CD4-positive, alpha-beta T cell treated with Interleukin-4 for 4 hours (primary cell): ENCODE results near the gene ABHD18.
A peak's percentile ranks its signal among the peaks of the same experiment; 100 is the strongest.
"Not testable (repeated sequence)": the region's sequence is repeated elsewhere in the genome, so short reads cannot be mapped to it uniquely, and the experiment has no call there.

Experiments used
- DNase-seq: peaks from one replicate; pipeline ENCODE4 v3.0.0-alpha.2; 2020

ABHD18 gene

DNA sequence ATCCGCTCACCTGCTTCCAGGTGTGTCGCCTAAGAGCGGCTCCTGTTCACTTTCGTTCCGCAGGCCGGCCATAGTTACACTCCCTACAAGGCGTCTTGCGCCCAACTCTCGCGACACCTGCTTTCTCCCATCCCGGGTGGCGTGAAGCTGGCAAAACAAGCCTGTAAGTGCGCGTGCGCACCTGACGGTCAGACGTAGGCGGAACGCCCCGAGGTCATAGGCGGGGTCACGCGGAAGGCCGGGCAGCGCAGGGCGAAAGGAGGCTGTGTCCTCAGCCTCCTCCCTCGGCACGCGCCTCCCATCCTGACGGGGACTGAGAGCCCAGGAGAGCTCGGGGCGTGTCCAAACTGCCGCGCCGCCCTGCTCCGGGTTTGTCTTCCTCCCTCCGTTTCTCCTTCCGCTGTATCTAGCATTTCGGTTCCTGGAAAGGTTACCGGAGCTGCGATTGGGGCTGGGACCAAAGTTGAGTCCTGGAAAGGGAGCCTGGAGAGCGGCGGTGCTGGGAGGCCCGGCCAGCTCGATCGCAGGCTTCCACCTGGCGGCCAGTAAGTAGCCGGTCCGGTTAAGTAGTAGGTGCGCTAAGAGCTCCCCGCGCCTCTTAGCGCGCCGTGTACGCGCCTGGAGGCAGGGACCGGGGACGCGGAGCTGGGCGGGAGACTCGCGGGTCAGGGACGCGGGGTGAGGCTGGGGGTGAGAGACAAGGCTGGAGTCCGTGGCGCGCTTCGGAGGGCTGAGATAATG, at the start of gene ABHD18, which contains the start of gene MFSD8:
ABHD18 (plus strand) TSS at position 345 of the 741 bp plus-strand sequence. CDS start 17,550 bp downstream, outside the sequence.
MFSD8 (minus strand) TSS at position 112 of the 741 bp plus-strand sequence; CDS start at position 72, 40 bp downstream.
- DNase-seq = peak; percentile 99

- DNase-seq = no peak
These were observed 48.7 kb upstream of the ABHD18 start for GRCh38 chr4:127916512-127916911.

- no peak for DNase-seq
These were observed 48.1 kb upstream of the ABHD18 start for GRCh38 chr4:127917151-127917550.

DNA sequence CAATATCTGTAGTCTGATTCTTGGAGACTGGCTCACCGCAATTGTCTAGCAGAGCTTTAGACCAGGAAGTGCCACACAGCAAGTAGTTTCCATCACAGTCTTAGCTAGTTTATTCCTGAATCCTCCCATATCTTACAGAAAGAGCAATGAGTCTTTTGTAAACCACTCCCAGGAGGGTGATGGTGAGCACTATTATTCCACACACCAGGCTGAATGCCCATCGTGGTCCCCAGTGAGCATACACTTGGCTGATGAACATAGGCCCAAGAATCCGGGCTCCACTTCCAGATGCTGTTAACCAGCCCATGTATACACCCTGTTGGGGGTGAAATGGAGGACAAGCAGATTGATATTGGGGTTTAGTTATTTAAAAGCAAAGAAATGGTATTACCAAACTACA, 44.7 kb upstream of the ABHD18 start:
- DNase-seq = no peak

GRCh38 chr4:127922226-127922625, 43.0 kb upstream of the ABHD18 start:
- DNase-seq = no peak

DNA sequence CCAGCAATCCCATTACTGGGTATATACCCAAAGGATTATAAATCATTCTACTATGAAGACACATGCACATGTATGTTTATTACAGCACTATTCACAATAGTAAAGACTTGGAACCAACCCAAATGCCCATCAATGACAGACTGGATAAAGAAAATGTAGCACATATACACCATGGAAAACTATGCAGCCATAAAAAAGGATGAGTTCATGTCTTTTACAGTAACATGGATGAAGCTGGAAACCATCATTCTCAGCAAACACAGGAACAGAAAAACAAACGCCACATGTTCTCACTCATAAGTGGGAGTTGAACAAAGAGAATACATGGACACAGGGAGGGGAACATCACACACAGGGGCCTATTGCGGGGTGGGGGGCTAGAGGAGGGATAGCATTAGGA, 39.5 kb upstream of the ABHD18 start:
- not testable (repeated sequence) for DNase-seq

DNA sequence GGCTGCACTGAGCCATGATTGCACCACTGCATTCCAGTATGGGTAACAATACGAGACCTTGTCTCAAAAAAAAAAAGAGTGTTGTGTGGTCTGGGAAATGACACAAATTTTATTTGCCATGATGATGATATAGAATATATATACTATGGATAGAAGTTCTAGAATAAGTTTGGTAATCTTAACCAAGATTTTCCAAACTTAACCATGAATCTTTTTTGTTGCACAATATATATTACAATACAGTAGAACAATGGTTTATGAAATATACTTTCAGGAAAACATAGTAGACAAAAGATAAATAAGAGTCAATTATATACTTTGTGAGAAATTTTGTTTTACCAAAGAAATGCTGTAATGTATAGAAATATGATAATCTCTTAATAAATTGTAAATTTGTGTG, 35.0 kb upstream of the ABHD18 start:
- no peak for DNase-seq

GRCh38 chr4:127931836-127932235, 33.4 kb upstream of the ABHD18 start:
- DNase-seq = not testable (repeated sequence)

DNA sequence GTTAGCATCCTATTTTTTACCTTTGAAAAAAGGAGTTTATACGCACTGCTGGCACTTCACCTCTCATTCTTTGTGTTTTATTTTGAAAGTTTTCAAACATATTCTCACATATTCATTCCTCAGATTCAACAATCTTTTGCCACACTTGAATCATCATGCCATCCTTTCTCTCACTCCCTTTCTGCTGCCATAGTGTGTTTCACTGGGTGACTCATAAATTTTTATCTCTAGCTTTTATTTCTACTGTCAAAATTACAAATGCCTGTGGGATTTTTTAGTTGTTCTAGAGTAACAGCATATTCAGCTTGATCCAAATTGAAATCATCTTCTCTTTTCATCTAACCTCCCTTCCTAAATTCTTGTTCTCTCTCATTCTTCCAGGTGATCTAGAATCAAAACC, 28.2 kb upstream of the ABHD18 start:
- DNase-seq = no peak

- no peak for DNase-seq
These were observed 8.1 kb upstream of the ABHD18 start for GRCh38 chr4:127957105-127957504.

DNA sequence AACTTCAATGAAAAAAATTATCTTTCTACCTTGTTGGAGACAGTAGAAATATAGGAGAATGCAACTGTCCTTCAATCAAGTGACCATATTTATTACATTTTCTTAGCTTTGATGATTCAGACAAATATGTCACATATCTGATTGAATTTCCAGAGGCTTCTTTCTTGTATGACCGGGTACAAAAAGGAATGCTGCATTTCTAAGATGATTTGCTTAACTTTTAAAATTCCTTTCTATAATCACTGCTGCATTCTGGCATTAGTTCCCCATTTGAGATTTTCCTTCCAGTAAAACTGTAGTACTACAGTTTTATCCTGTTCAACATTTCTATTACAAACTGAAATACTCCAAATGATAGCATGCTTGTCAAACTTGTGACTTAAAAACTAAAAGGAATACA, 5.4 kb upstream of the ABHD18 start:
- DNase-seq = no peak

DNA sequence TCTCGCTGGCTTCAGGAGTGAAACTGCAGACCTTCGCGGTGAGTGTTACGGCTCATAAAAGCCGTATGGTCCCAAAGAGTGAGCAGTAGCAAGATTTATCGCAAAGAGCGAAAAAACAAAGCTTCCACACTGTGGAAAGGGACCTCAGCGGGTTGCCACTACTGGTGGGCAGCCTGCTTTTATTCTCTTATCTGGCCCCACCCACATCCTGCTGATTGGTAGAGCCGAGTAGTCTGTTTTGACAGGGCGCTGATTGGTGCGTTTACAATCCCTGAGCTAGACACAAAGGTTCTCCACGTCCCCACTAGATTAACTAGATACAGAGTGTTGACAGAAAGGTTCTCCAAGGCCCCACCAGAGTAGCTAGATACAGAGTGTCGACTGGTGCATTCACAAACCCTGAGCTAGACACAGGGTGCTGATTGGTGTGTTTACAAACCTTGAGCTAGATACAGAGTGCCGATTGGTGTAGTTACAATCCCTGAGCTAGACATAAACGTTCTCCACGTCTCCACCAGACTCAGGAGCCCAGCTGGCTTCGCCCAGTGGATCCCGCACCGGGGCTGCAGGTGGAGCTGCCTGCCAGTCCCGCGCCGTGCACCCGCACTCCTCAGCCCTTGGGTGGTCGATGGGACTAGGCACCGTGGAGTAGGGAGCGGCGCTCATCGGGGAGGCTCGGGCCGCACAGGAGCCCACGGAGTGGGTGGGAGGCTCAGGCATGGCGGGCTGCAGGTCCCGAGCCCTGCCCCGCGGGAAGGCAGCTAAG, 1.4 kb upstream of the ABHD18 start:
- peak; percentile 40 for DNase-seq

GRCh38 chr4:127964426-127965061, 662 bp upstream of the ABHD18 start:
- not testable (repeated sequence) for DNase-seq

DNA sequence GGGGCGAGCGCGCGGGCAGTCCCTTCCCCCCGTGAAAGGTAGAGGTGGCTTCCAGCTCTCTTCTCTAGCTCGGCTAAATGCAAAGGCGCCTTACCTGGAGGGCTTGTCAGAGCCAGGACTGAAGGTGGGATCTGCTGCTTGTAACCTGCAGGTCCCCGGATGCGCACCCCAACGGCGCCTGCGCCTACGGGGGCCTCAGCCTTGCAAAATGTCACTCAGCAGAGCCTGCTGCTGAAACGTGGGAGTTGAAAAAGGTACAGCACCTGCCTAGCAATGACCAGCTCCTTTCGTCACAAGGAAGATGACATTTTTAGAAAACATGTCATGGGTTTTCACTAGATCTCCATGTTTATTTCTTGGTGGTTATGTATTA, 583 bp downstream of the ABHD18 start:
- peak; percentile 66 for DNase-seq

GRCh38 chr4:127967141-127967775, 2.1 kb downstream of the ABHD18 start:
- no peak for DNase-seq

- no peak for DNase-seq
These were observed 3.4 kb downstream of the ABHD18 start for GRCh38 chr4:127968586-127968985.

GRCh38 chr4:127970925-127971324, 5.7 kb downstream of the ABHD18 start:
- DNase-seq = not testable (repeated sequence)

- DNase-seq = no peak
These were observed 10.0 kb downstream of the ABHD18 start for GRCh38 chr4:127975121-127975770.

DNA sequence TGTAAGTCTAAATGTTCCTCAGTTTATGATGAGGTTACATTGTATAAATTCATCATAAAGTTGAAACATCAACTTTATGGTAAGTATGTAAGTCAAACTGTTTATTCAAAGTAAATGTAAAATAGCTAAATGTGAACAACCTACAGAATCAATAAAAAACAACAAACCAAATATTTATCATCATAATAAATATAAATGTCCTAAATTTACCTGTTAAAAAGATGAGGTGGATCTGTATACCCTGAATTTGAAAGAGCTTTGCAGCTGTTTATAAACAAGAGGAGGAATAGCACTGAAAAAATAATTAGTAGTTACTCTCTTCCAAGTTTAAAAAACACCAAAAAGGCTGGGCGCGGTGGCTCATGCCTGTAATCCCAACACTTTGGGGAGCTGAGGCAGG, 13.7 kb downstream of the ABHD18 start:
- no peak for DNase-seq

DNA sequence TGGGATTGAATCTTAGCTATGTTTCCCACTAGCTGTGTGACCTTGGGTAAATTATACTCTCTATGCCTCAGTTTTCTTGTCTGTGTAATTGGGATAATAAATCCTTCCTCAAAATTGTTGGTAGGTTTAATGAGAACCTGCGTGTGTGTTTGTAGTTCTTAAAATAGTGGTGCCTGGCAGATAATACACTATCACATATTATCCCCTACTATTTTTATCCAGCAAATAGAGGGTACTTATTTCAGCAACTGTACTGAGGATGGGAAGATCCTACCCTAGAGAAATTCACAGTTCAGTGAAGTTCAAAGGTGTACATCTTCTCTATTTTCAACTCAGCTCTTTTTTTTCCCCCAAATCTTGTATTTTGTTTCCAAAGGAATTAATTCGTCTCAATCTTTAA, 17.2 kb downstream of the ABHD18 start:
- no peak for DNase-seq

GRCh38 chr4:127985989-127986388, 20.8 kb downstream of the ABHD18 start:
- DNase-seq = no peak

- no peak for DNase-seq
These were observed 23.4 kb downstream of the ABHD18 start for GRCh38 chr4:127988638-127989037.

DNA sequence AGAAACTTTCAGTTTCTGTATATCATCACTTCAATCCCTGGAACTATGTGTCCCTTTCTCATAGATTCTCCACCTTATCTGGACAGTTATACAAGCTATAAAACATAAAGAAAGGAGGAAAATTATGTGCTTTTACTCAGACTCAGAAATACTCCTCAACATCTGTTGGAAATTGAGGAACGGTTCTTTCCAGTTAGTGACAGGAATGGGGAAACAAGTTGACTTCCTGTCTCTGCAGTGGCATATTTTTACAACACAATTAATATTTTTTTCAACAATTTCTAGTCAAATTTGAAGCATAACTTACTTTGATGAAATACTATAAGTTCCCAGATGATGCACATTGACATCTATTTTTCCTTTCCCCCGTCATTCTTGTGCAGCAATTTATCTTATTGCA, 27.9 kb downstream of the ABHD18 start:
- DNase-seq = no peak
